ENCODE measurements around the gene PDZD8.
"Not testable (repeated sequence)": the region's sequence is repeated elsewhere in the genome, so short reads cannot be mapped to it uniquely, and the experiment has no call there.

The PDZD8 gene

DNA sequence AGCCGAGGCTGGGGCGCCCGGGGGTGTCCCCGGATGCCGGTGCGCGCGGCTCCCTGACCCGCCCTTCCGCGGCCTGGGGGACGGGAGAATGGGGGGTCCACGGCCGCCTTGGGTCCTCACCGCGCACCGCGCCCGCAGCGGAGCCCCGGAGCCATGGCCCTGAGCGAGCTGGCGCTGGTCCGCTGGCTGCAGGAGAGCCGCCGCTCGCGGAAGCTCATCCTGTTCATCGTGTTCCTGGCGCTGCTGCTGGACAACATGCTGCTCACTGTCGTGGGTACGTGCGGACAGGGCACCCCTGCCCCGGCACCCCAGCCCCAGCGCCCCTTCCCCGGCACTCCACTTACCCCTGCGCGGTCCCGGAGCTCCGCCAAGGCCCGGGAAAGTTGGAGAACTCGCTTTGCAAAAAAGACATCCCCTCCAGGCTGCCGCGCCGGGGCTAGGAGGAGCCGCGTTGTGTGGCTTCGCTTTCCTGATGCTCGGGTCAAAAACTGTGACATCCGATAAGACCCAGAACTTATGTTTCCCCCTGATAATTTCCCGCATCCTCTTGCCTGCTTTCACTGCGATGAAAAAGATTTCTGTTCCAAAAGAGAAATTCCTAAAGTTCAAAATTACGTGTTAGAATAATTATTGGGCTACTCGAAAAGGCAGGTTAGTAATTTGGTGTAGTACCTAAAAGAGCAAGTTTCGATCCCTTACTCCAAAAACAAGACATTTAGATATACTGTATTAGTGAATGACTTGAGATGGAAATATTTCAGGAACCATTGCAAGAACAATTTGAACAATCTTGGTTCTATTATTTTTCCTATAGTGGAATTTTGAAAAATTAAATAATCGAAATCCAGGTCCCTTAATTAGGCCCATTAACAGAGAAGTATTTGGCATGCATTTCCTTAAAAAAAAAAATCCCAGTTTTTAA is 133.4 kb downstream of the PDZD8 start:
- DNase-seq = peak in 1 of 42 donors; percentile 9

GRCh38 chr10:117240621-117241529 is 134.4 kb downstream of the PDZD8 start, which contains the start of gene SLC18A2:
TSS of gene SLC18A2 (plus strand) at chr10:117241114. CDS start at chr10:117241694, 580 bp downstream.
- intact Hi-C loops (cut with DNase I) = no loop called here
- no peak for DNase-seq

More for the DNA sequence above, 133.4 kb downstream of the PDZD8 start:
- intact Hi-C loops (cut with DNase I) = no loop called here

- intact Hi-C loops (cut with DNase I) = no loop called here
- no peak for DNase-seq
Measured at GRCh38 chr10:117239721-117240620, 135.3 kb downstream of the PDZD8 start.

DNA sequence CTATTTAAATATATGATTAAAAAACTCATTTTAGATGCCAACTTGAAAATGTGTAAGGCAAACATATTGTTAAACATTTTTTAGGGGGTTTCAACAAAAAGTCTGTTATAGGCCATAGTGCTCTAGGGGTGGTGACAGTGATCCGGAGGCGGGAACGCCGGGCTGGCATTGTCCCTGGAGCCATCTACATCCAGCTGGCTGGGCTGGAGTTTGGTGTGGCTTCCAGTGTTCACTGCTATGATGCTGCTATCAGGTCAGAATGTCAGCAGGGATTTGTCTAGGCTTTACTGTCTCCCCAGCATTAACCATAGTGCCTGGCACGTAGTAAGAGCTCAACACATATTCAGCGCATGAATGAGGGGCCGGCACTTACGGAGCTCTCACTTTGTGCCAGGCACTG is 136.2 kb downstream of the PDZD8 start:
- intact Hi-C loops (cut with DNase I) = no loop called here
- DNase-seq = no peak

GRCh38 chr10:117237401-117237991 is 137.7 kb downstream of the PDZD8 start:
- intact Hi-C loops (cut with DNase I) = no loop called here
- DNase-seq = no peak

DNA sequence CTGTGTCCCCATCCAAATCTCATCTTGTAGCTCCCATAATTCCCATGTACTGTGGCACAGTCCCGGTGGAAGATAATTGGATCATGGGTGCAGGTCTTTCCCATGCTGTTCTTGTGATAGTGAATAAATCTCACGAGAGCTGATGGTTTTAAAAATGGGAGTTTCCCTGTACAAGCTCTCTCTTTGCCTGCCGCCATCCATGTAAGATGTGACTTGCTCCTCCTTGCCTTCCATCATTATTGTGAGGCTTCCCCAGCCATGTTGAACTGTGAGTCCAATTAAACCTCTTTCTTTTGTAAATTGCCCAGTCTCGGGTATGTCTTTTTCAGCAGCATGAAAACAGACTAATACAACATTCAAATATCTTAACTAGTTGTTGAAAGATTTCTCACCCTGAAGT is 145.1 kb downstream of the PDZD8 start:
- not testable (repeated sequence) for DNase-seq

DNA sequence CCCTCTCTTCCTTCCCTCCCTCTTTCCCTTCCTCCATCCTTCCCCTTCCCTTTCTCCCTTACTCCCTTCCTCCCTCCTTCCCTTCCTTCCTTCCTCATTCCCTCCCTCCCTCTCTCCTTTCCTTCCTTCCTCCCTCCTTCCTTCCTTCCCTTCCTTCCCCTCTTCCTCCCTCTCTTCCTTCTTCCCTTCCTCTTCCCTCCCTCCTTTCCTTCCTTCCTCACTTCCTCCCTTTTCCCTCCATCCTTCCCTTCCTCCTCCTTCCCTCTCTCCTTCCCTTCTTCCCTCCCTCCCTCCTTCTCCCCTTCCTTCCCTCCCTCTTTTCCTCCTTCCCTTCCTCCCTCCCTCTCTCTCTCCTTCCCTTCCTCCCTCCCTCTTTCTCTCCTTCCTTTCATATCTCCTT is 147.0 kb downstream of the PDZD8 start:
- intact Hi-C loops (cut with DNase I) = no loop called here
- no peak for DNase-seq

More for the DNA sequence above, 145.1 kb downstream of the PDZD8 start:
- intact Hi-C loops (cut with DNase I) = not testable (repeated sequence)
